ENCODE data around the gene C5orf15. TPM values are rescaled to one million over a fixed set of nuclear protein-coding genes. Genes with fewer than 3 reads are reported as not detected.

The C5orf15 gene
- total and polyA plus RNA-seq, 7 experiments from 2014 or later = 11.1 to 33.6 (median 17.9) TPM

GRCh38 chr5:133970325-133970909 is 2.0 kb upstream of the C5orf15 start:
- no peak overlapping the region for H3K4me3 ChIP-seq (ENCODE audit: low read length)
- ChIA-PET CTCF (no interaction called here), POLR2A (interaction anchor here (0.5 to 2.6 kb wide), 3 partner anchors 33 to 1332 kb away, joined by 3 to 10 read pairs (median 3); no protein-coding TSS in a partner anchor)
- Mint-ChIP-seq H3K4me1 (peaks cover 11 to 46% (median 36%) of the 10 kb centered on the region in 7 donors), H3K27me3 (no peaks in the 10 kb centered on the region), H3K36me3 (peaks cover 0 to 5% (median 0%) of the 10 kb centered on the region in 5 donors), H3K9me3 (no peaks in the 10 kb centered on the region), H3K27ac (peak overlapping the region; percentile 41 to 98 (median 94)), H3K4me3 (peak overlapping the region in 9 of 10 donors; percentile 81 to 100 (median 96))
- H3K27ac ChIP-seq (ENCODE audit: low read depth, low read length) = peak overlapping the region; percentile 94
- intact Hi-C loops (cut with micrococcal nuclease) = no loop called here
- H3K36me3 ChIP-seq (ENCODE audit: control insufficient read depth in 2 of 3, insufficient read depth in 3 of 3, low read length in 3 of 3) = peaks cover 0 to 38% (median 17%) of the 10 kb centered on the region in 3 experiments
- H3K4me1 ChIP-seq (ENCODE audit: control insufficient read depth in 2 of 2, insufficient read depth in 2 of 2, low read length in 2 of 2) = peaks cover 10 to 15% of the 10 kb centered on the region in 2 donors
- no peak for DNase-seq
- ATAC-seq = no peak
- H3K27me3 ChIP-seq (ENCODE audit: control insufficient read depth in 2 of 2, insufficient read depth in 2 of 2, low read length in 2 of 2) = no peaks in the 10 kb centered on the region
- H3K9me3 ChIP-seq (ENCODE audit: control insufficient read depth in 2 of 3, low read length in 3 of 3) = no peaks in the 10 kb centered on the region

GRCh38 chr5:133969654-133970324 is 1.4 kb upstream of the C5orf15 start:
- intact Hi-C loops (cut with micrococcal nuclease) = loop anchor here (2.0 to 10.0 kb wide), 7 partner anchors 39 to 943 kb away; partner anchors contain the start of genes PCBD2 (in 2 of the 2), SEC24A (in 1 of the 2), SKP1 (in 1 of the 2) and ZCCHC10 (in 1 of the 2)

GRCh38 chr5:133967698-133968203 is 674 bp downstream of the C5orf15 start:
- Mint-ChIP-seq H3K9me3 (peaks cover 0 to 5% (median 0%) of the 10 kb centered on the region in 11 donors), H3K27me3 (no peaks in the 10 kb centered on the region), H3K27ac (peak overlapping the region; percentile 92 to 99 (median 97)), H3K36me3 (peaks cover 0 to 22% (median 14%) of the 10 kb centered on the region in 5 donors), H3K4me1 (peaks cover 24 to 69% (median 58%) of the 10 kb centered on the region in 7 donors), H3K4me3 (peak overlapping the region; percentile 93 to 100 (median 98))
- ATAC-seq = peak; percentile 21
- peak in 5 of 9 donors; percentile 3 to 28 (median 6) for DNase-seq
- ChIA-PET POLR2A (interaction anchor here (1.2 kb wide), 1 partner anchor 200 kb away, joined by 3 read pairs; no protein-coding TSS in a partner anchor), CTCF (no interaction called here)
- intact Hi-C loops (cut with micrococcal nuclease) = loop anchor here (1.0 to 10.0 kb wide), 13 partner anchors 37 to 941 kb away; partner anchors contain the start of genes PCBD2 (in 2 of the 2), PPP2CA (in 2 of the 2), SKP1 (in 2 of the 2) and SEC24A (in 1 of the 2)
- Histone ChIP-seq H3K4me1 (ENCODE audit: control insufficient read depth in 2 of 2, insufficient read depth in 2 of 2, low read length in 2 of 2) (peaks cover 10 to 18% of the 10 kb centered on the region in 2 donors), H3K27ac (ENCODE audit: low read depth, low read length) (peak overlapping the region; percentile 94), H3K4me3 (ENCODE audit: low read length) (peak overlapping the region; percentile 90), H3K36me3 (ENCODE audit: control insufficient read depth in 2 of 3, insufficient read depth in 3 of 3, low read length in 3 of 3) (peaks cover 0 to 15% (median 0%) of the 10 kb centered on the region in 3 experiments), H3K9me3 (ENCODE audit: control insufficient read depth in 2 of 3, low read length in 3 of 3) (no peaks in the 10 kb centered on the region), H3K27me3 (ENCODE audit: control insufficient read depth in 2 of 2, insufficient read depth in 2 of 2, low read length in 2 of 2) (no peaks in the 10 kb centered on the region)

More at GRCh38 chr5:133969654-133970324, 1.4 kb upstream of the C5orf15 start:
- DNase-seq = no peak
- H3K9me3 ChIP-seq (ENCODE audit: control insufficient read depth in 2 of 3, low read length in 3 of 3) = no peaks in the 10 kb centered on the region
- peaks cover 10 to 15% of the 10 kb centered on the region in 2 donors for H3K4me1 ChIP-seq (ENCODE audit: control insufficient read depth in 2 of 2, insufficient read depth in 2 of 2, low read length in 2 of 2)
- ChIA-PET POLR2A (interaction anchor here (0.6 to 2.6 kb wide), 7 partner anchors 28 to 488 kb away, joined by 3 to 10 read pairs (median 3); partner anchors contain the start of gene VDAC1), CTCF (no interaction called here)
- Mint-ChIP-seq H3K9me3 (no peaks in the 10 kb centered on the region), H3K4me1 (peaks cover 16 to 52% (median 42%) of the 10 kb centered on the region in 7 donors), H3K4me3 (peak overlapping the region; percentile 81 to 100 (median 96)), H3K27ac (peak overlapping the region; percentile 70 to 99 (median 96)), H3K36me3 (peaks cover 0 to 9% (median 4%) of the 10 kb centered on the region in 5 donors), H3K27me3 (no peaks in the 10 kb centered on the region)
- H3K27ac ChIP-seq (ENCODE audit: low read depth, low read length) = peak overlapping the region; percentile 94
- H3K27me3 ChIP-seq (ENCODE audit: control insufficient read depth in 2 of 2, insufficient read depth in 2 of 2, low read length in 2 of 2) = no peaks in the 10 kb centered on the region
- H3K4me3 ChIP-seq (ENCODE audit: low read length) = no peak overlapping the region
- ATAC-seq = no peak
- H3K36me3 ChIP-seq (ENCODE audit: control insufficient read depth in 2 of 3, insufficient read depth in 3 of 3, low read length in 3 of 3) = peaks cover 0 to 32% (median 12%) of the 10 kb centered on the region in 3 experiments

- ATAC-seq (no peak), DNase-seq (no peak)
- H3K4me3 ChIP-seq (ENCODE audit: low read length) = peak overlapping the region; percentile 90
- H3K27me3 Mint-ChIP-seq = no peaks in the 10 kb centered on the region
- H3K9me3 ChIP-seq (ENCODE audit: control insufficient read depth in 2 of 3, low read length in 3 of 3) = no peaks in the 10 kb centered on the region
- ChIA-PET POLR2A (interaction anchor here (1.2 to 1.3 kb wide), 2 partner anchors 38 to 200 kb away, joined by 3 to 4 read pairs; partner anchors contain the start of gene VDAC1), CTCF (interaction anchor here (0.6 kb wide), 1 partner anchor 47 kb away, joined by 3 read pairs; no protein-coding TSS in a partner anchor)
- H3K36me3 Mint-ChIP-seq = peaks cover 0 to 28% (median 19%) of the 10 kb centered on the region in 5 donors
- peak overlapping the region; percentile 6 to 98 (median 87) for H3K27ac Mint-ChIP-seq
- peaks cover 28 to 75% (median 64%) of the 10 kb centered on the region in 7 donors for H3K4me1 Mint-ChIP-seq
- peak overlapping the region; percentile 94 for H3K27ac ChIP-seq (ENCODE audit: low read depth, low read length)
- H3K27me3 ChIP-seq (ENCODE audit: control insufficient read depth in 2 of 2, insufficient read depth in 2 of 2, low read length in 2 of 2) = no peaks in the 10 kb centered on the region
- peak overlapping the region; percentile 93 to 100 (median 98) for H3K4me3 Mint-ChIP-seq
- H3K36me3 ChIP-seq (ENCODE audit: control insufficient read depth in 2 of 3, insufficient read depth in 3 of 3, low read length in 3 of 3) = peaks cover 0 to 13% (median 0%) of the 10 kb centered on the region in 3 experiments
- H3K4me1 ChIP-seq (ENCODE audit: control insufficient read depth in 2 of 2, insufficient read depth in 2 of 2, low read length in 2 of 2) = peaks cover 10 to 18% of the 10 kb centered on the region in 2 donors
- peaks cover 0 to 5% (median 0%) of the 10 kb centered on the region in 11 donors for H3K9me3 Mint-ChIP-seq
- intact Hi-C loops (cut with micrococcal nuclease) = loop anchor here in 1 of 2 donors (5.0 to 10.0 kb wide), 2 partner anchors 680 to 938 kb away; partner anchors contain the start of genes PCBD2 and SEC24A
Measured at GRCh38 chr5:133967124-133967523, 1.3 kb downstream of the C5orf15 start.

- ATAC-seq = no peak
- Mint-ChIP-seq H3K4me1 (peaks cover 29 to 76% (median 65%) of the 10 kb centered on the region in 7 donors), H3K36me3 (peaks cover 0 to 28% (median 19%) of the 10 kb centered on the region in 5 donors)
Measured at GRCh38 chr5:133966090-133966489, 2.3 kb downstream of the C5orf15 start.

More at GRCh38 chr5:133966090-133966489, 2.3 kb downstream of the C5orf15 start:
- H3K36me3 ChIP-seq (ENCODE audit: control insufficient read depth in 2 of 3, insufficient read depth in 3 of 3, low read length in 3 of 3) = peaks cover 0 to 9% (median 0%) of the 10 kb centered on the region in 3 experiments
- H3K4me1 ChIP-seq (ENCODE audit: control insufficient read depth in 2 of 2, insufficient read depth in 2 of 2, low read length in 2 of 2) = peaks cover 10 to 18% of the 10 kb centered on the region in 2 donors
- Mint-ChIP-seq H3K9me3 (peaks cover 0 to 5% (median 0%) of the 10 kb centered on the region in 11 donors), H3K27ac (peak overlapping the region in 2 of 9 donors; percentile 36 to 92), H3K4me3 (peak overlapping the region in 1 of 10 donors; percentile 96), H3K27me3 (no peaks in the 10 kb centered on the region)
- no peak for DNase-seq
- H3K27ac ChIP-seq (ENCODE audit: low read depth, low read length) = no peak overlapping the region
- H3K4me3 ChIP-seq (ENCODE audit: low read length) = no peak overlapping the region
- ChIA-PET POLR2A (interaction anchor here (1.3 kb wide), 1 partner anchor 39 kb away, joined by 4 read pairs; the partner anchor contains the start of gene VDAC1), CTCF (no interaction called here)
- no peaks in the 10 kb centered on the region for H3K27me3 ChIP-seq (ENCODE audit: control insufficient read depth in 2 of 2, insufficient read depth in 2 of 2, low read length in 2 of 2)
- intact Hi-C loops (cut with micrococcal nuclease) = loop anchor here in 1 of 2 donors (5.0 to 10.0 kb wide), 2 partner anchors 681 to 939 kb away; partner anchors contain the start of genes PCBD2 and SEC24A
- H3K9me3 ChIP-seq (ENCODE audit: control insufficient read depth in 2 of 3, low read length in 3 of 3) = no peaks in the 10 kb centered on the region

Measured in naive thymus-derived CD4-positive, alpha-beta T cell (primary cell).